MG63 (cell line): ENCODE data around the gene TGFBR1. TPM values are rescaled to one million over a fixed set of nuclear protein-coding genes. Genes with fewer than 3 reads are reported as not detected.
"Not testable (repeated sequence)": the region's sequence is repeated elsewhere in the genome, so short reads cannot be mapped to it uniquely, and the experiment has no call there.

Source experiments
- DNase-seq: peaks from one replicate; pipeline ENCODE4 v3.0.0-alpha.2; 2020
- H3K27me3 ChIP-seq: fragments of 250-450 bp; sonication (Bioruptor Pico); 2 replicates; pipeline ENCODE4 v1.5.1; 2020; ENCODE audit warnings: mild to moderate bottlenecking, moderate library complexity
- H3K36me3 ChIP-seq: fragments of 250-450 bp; sonication (Bioruptor Pico); 2 replicates; pipeline ENCODE4 v1.5.1; 2020; ENCODE audit warnings: mild to moderate bottlenecking, moderate library complexity
- H3K4me3 ChIP-seq: fragments of 250-450 bp; sonication (Bioruptor Pico); 2 replicates; pipeline ENCODE4 v1.5.1; 2020; ENCODE audit warnings: mild to moderate bottlenecking, moderate library complexity
- H3K9me3 ChIP-seq: fragments of 250-450 bp; sonication (Bioruptor Pico); 2 replicates; pipeline ENCODE4 v1.5.1; 2020; ENCODE audit warnings: mild to moderate bottlenecking, moderate library complexity
- total RNA-seq: library from RNA; depleted of rRNA; stranded (reverse); fragments of >200 nt; shearing (Covaris generic); gene quantifications from 2 replicates; pipeline ENCODE4 v1.2.3, GENCODE V29; 2014; ENCODE audit warnings: low replicate concordance

Gene TGFBR1
- total RNA-seq, 1 experiment from 2014 or later: 19.1 TPM

DNA sequence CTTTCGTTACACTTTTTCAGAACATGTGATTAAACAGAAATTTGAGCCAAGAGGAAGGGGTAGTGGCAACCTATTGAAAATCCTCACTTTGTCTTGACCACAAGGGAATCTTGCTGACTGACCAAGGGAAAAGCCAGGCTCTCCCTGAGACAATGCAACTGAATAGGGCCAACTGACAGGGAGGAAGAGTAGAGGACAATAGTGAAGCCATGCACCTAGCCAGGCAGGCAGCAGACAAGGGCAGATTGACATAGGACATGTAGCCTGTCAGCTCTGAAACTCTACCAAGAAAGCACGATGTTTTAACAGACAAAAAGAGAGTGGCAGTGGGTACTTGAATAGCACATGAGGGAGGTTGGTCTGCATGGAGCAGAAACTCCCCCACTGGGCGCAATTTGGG lies 8.5 kb upstream of the TGFBR1 start:
- Histone ChIP-seq H3K4me3 (no peak overlapping the region), H3K9me3 (no peaks in the 10 kb centered on the region), H3K27me3 (no peaks in the 10 kb centered on the region), H3K36me3 (no peaks in the 10 kb centered on the region)
- no peak for DNase-seq

DNA sequence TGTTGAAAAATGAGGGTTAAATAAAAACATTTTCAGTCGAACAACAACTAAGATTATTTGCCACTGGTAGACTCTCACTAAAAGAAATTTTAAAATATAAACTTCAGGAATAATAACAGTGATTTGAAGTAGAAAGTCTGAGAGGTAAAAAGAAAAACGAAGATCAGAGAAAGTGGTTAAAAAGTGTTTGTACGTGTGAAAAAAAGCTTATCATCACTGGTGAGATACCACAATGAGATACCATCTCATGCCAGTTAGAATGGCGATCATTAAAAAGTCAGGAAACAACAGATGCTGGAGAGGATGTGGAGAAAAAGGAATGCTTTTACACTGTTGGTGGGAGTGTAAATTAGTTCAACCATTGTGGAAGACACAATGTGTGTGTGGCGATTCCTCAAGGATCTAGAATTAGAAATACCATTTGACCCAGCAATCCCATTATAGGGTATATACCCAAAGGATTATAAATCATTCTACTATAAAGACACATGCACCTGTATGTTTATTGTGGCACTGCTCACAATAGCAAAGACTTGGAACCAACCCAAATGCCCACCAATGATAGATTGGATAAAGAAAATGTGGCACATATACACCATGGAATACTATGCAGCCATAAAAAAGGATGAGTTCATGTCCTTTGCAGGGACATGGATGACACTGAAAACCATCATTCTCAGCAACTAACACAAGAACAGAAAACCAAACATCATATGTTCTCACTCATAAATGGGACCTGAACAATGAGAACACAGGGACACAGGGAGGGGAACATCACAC lies 4.9 kb upstream of the TGFBR1 start:
- DNase-seq, H3K4me3 ChIP-seq, H3K27me3 ChIP-seq, H3K36me3 ChIP-seq, H3K9me3 ChIP-seq: not testable (repeated sequence)

DNA sequence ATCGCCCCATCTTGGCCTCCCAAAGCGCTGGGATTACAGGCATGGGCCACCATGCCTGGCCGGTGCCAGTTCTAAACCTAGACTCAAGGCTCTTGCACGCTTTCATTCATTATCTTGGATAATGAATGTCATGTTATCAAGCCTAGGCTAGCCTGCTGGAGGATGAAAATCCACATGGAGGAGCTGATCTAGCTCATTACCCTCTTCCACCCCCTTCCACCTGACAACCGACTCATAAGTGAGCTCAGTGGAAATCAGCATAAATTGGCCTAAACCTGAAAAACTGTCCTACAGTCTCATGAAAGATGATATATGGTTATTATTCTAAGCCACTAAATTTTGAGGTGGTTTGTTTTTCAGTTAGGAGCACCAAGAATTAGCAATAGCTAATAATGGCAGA lies 3.6 kb upstream of the TGFBR1 start:
- Histone ChIP-seq H3K36me3 (no peaks in the 10 kb centered on the region), H3K27me3 (no peaks in the 10 kb centered on the region), H3K9me3 (no peaks in the 10 kb centered on the region), H3K4me3 (no peak overlapping the region)
- DNase-seq: no peak

DNA sequence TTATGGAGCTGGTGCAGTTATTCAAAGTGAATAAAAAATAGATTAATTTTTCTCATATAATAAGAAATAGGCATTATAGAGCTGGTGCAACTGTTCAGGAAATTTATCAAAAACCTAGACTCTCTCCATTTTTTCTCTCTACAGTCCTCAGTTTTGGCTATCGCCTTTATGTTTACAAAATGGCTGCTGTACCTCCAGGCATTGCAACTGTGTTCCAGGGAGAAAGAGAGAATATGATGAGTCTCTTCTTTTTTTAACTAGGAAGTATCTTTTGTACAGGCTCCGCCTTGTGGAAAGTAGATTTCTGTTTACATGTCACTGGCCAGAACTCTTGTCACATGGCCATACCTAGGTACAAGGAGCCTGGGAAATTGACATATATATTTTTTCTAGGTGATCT lies 3.1 kb upstream of the TGFBR1 start:
- H3K36me3 ChIP-seq: no peaks in the 10 kb centered on the region
- no peaks in the 10 kb centered on the region for H3K27me3 ChIP-seq
- DNase-seq: no peak
- H3K4me3 ChIP-seq: no peak overlapping the region
- no peaks in the 10 kb centered on the region for H3K9me3 ChIP-seq

DNA sequence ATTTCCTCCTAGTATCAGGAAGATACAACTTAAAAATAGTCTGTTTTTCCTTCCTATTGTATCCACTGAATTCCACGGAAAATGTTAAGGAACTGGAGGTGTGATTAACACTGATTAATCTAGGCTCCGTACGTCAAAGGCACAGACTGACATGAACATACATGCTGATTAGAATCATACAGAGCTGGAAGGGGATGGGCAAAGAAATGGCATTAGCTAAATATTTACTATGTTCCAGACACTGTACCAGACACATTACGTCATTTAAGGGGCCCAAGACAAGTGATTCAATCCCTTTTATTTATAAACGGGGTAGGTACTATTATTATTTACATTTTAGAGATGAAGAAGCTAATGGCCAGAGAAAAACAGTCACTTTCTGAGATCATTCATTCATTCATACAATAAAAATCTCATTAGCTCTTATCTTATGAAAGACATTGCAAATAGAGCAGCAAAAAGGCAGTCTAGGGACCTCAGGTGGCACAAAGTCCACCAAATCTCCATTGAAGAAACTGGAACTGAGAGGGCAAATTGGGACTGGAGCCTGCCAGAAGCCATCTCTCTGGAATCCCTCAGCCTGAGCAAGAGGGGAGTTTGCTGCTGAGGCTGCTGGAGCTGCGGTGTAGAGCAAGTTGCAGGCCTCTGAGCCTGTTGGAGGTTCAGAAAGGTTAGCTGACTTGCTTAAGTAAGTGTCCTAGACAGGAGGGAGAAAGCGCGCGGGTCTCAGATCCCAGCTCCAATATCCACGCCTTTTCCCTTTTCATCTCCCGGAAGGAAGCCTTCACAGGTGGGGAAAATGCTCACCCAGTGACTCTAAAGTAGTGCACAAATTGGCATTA lies 1.6 kb upstream of the TGFBR1 start:
- Histone ChIP-seq H3K9me3 (no peaks in the 10 kb centered on the region), H3K4me3 (no peak overlapping the region), H3K27me3 (no peaks in the 10 kb centered on the region), H3K36me3 (no peaks in the 10 kb centered on the region; the same call in 1 of the 2 replicates)
- DNase-seq: no peak

DNA sequence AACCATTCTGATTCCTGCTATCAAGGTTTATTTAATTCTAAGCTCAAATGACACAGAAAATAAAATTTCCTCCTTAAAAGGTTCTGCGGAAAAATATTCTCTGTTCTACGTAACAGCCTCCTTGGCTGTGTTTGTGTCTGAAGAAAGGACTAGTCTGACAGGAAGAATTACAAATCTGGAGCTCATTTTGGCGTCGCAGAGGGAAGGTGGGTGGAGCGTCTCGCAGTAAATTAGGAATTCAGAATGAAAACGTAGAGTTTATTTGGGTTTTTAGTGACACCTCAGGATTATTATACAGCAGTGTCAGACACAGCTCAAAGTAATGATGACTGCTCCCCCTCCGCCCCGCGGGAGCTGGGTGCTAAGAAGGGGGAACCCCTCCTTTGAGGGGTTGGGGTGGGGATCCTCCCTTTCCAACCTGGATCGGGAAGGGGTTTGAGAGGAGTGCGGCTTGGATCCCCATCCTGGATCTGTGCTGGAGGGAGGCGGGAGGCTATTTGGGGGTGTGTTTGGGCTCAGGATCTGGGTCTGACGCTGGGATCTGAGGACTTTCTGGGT lies 933 bp upstream of the TGFBR1 start:
- peak; percentile 15 for DNase-seq
- no peaks in the 10 kb centered on the region; the same call in 1 of the 2 replicates for H3K36me3 ChIP-seq

DNA sequence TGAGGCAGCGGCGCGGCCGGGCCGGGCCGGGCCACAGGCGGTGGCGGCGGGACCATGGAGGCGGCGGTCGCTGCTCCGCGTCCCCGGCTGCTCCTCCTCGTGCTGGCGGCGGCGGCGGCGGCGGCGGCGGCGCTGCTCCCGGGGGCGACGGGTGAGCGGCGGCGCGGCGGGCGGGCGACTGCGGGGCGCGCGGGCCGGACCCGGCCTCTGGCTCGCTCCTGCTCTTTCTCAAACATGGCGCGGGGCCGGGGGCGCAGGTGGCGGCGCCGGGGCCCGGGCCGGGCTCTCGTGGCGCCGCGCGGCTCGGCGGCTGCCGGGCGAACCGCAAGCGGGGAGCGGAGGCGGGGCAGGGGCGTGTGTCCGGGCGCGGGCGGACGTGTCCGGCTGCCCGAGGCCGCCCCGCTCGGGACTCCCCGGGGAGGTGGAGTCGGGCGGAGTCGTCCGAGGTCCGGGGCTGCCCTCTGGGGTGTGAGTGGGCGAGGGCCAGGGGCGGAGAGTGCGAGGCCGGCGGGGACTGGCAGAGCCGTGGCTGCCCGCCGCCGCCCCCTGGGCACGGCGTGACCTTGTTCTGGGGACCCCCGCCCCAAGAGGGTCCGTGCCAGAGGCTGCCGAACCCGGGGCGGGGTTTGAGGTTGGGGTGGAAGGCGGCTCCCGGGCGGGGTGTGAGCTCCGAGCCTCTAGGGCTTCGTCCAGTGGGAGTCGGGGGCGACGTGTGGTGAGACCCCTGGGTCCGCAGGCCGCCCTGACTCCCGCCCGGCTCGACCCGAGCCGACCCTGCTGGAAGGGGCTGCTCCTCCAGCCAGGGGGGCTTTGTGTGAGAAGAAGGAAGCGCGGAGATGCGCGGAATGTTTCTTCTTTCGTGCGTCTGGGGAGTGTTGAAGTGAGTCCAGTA lies 485 bp downstream of the TGFBR1 start:
- Histone ChIP-seq H3K27me3 (no peaks in the 10 kb centered on the region), H3K36me3 (no peaks in the 10 kb centered on the region; the same call in 1 of the 2 replicates), H3K9me3 (no peaks in the 10 kb centered on the region), H3K4me3 (peak overlapping the region; percentile 76)
- DNase-seq: peak; percentile 88

More for the DNA sequence above, 933 bp upstream of the TGFBR1 start:
- Histone ChIP-seq H3K9me3 (no peaks in the 10 kb centered on the region), H3K4me3 (peak overlapping the region; percentile 52), H3K27me3 (no peaks in the 10 kb centered on the region)

DNA sequence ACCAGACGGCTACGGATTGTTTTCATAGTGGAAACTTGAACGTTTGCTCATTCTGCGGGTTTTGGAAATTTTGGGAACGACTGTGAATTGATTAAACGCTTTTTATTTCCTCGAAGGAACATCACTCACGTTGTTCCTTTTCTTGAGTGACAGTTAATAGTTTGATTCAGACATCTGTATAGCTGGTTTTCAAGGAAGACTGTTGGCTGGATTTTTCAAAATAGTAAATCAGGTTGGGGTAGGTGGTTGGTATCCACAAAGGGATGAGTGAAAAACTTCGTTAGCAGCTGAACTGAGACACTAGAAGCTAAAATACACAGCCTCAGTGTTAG lies 1.1 kb downstream of the TGFBR1 start:
- H3K9me3 ChIP-seq: no peaks in the 10 kb centered on the region
- no peaks in the 10 kb centered on the region; the same call in 1 of the 2 replicates for H3K36me3 ChIP-seq
- peak overlapping the region; percentile 76 for H3K4me3 ChIP-seq
- DNase-seq: no peak
- H3K27me3 ChIP-seq: no peaks in the 10 kb centered on the region

DNA sequence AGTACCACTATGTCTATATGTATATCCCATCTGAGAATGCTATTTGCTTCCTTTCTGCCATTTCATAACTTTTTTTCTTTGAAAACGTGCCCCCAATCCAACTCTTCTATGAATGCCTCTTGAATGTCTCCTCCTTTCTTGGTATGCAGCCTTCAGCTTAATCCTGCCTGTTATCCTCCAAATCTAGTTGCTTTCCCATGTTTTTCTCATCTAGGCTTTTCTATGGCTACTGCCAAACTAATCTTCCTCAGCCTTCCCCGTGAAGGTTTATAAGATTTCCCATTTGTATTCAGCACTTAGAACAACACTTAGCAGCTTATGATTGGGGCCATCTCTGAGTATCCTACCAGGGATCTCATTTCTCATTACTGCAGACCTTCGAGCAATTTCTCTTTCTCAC lies 2.5 kb downstream of the TGFBR1 start:
- DNase-seq: no peak
- H3K9me3 ChIP-seq: no peaks in the 10 kb centered on the region
- H3K27me3 ChIP-seq: no peaks in the 10 kb centered on the region
- H3K4me3 ChIP-seq: no peak overlapping the region
- H3K36me3 ChIP-seq: no peaks in the 10 kb centered on the region; the same call in none of the 2 replicates

DNA sequence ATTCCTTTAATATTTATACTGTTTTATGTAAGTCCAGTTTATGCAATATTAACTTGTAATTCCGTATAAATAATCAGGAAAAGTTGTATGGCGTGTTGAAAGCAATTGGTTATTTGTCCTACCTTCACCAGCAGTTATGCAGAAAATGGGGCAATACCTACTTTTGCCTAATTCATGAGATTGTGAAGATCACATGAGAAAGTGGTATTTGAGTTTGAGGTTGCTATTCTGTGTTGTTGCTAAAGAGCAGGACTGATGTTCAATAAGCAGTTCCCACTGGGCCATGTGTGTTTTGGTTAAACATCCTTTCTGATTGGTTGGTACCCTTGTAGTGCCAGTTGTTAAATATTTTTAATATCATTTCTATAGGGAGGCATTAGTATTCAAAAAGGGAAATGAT lies 3.2 kb downstream of the TGFBR1 start:
- DNase-seq: no peak
- Histone ChIP-seq H3K9me3 (no peaks in the 10 kb centered on the region), H3K36me3 (no peaks in the 10 kb centered on the region; the same call in none of the 2 replicates), H3K4me3 (no peak overlapping the region), H3K27me3 (no peaks in the 10 kb centered on the region)

DNA sequence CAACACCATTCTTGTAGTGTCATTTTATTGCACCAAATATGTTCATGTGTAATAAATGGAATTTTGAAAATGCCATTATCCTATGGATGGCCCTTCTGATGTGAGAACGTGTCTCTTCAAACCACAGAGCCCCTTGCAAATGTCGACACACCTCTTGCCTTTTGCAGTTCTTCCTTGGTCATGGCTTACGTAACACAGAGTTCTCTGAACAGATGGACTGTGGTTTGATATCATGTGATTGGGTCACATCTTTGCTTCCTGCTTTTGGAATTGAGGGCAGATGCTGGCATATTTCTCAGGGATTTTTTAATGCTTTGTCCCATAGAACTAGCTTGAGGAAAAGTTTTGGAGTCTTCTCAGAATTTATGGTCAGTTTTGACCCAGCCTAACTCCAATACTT lies 4.6 kb downstream of the TGFBR1 start:
- no peaks in the 10 kb centered on the region; the same call in none of the 2 replicates for H3K36me3 ChIP-seq
- H3K9me3 ChIP-seq: no peaks in the 10 kb centered on the region
- no peaks in the 10 kb centered on the region for H3K27me3 ChIP-seq
- H3K4me3 ChIP-seq: no peak overlapping the region
- no peak for DNase-seq

DNA sequence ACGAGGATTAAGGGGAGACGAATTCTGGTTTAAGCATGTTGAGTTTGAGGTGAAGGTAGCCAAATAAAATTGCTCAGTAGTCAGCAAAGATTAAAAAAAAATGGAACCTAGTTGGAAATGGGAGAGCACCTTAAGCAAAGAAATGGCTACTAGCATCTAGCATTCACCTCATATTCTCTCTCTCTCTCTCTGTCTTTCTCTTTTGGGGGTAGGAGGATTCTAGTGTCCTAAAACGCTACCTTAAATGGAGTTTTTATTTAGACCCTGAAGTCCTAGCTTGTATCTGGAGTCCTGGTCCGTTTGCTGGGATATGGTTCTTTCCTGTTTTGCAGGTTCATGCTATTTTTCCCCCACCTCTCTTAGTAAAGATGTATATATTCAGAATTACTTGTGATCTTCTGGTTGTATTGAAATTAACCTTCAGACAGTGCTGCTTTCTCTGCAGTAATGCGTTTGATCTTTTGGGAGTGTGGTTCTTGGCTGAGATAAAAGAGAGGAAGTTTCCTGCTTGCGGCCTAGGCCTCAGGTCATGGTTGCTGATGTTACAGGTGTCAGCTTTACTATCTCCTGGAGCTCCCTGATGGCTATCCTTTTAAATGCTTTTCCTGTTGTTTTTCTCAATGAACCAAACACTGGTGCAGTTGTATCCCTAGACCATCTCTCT lies 8.0 kb downstream of the TGFBR1 start:
- H3K4me3 ChIP-seq: no peak overlapping the region
- no peak for DNase-seq
- no peaks in the 10 kb centered on the region for H3K27me3 ChIP-seq
- no peaks in the 10 kb centered on the region for H3K9me3 ChIP-seq
- no peaks in the 10 kb centered on the region; the same call in none of the 2 replicates for H3K36me3 ChIP-seq

DNA sequence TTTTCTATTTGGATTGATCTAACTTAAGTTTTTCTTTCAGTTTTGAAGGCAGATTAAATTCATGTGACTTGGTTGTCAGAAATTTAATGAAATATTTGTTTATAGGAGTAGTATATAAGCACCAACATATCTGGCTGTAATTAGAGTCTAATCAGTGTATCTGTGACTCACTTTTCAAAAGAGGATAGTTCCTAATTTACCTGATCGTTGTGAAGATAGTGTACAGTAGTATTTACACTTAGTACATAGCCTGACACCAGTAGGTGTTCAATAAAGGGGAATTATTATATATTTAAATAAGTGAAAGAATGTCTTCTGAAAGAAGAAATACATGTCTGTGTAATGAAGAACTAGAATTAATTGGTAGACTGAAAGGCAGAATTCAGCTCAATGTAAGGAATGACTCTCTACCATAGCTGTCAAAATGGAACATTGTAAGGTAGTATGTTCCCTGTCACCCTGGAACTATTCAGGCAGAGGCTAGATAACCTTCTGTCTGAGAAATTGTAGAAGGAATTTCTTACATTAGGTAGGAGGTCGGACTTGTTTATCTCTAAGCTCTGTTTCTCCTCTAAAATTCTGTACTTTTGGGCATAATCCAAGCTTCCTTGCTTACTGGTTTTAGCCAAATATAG lies 8.6 kb downstream of the TGFBR1 start:
- H3K36me3 ChIP-seq: no peaks in the 10 kb centered on the region; the same call in 1 of the 2 replicates
- no peaks in the 10 kb centered on the region for H3K27me3 ChIP-seq
- H3K4me3 ChIP-seq: no peak overlapping the region
- no peak for DNase-seq
- no peaks in the 10 kb centered on the region for H3K9me3 ChIP-seq

DNA sequence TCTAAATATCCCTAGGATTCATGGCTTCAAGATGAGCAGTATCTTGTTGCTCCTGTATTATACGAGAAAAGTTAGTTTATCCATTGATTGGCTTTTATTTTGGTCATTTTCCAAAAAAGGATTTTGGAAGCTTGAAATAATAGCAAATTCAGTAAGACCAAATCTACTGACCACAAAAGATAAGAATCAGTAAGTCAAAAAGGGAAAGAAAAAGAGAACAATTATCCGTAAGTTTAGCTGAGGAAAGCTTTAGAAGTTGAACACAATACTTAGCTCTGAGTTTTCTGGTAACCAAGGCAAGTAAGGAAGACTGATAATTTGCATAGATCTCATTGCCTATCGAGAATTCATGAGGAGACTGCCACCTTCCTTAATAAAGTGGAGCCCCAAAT lies 9.1 kb downstream of the TGFBR1 start:
- no peak for DNase-seq

DNA sequence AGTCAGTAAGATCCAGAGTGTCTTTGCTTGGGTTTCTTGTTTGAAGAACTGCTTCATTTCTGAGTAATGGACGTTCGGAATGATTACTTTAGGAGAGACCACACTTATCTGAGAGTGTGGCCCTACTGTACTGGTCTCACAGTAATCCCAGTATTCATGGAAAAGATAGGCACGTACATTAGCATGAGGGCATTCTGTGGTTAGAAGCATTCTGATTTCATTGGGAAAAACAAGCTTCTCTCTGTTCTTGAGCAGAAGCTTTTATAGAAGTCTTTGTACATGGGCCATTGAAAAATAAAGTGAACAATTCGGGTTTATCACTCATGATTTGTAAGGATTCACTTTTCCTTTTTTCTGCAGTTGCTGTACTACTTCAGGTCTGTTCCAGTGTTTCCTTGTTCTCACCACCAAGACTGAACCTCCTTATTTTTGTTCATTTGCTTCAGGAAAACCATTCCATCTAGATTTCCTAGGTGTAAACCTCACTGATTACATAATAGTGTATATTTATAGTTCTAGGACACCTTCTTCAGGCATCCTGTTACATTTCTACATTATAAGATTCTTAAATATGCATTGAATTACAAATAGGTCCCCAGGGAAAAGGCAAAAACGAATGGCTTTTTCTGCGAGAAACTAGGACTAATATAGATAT lies 10.1 kb downstream of the TGFBR1 start:
- no peak for DNase-seq
- H3K9me3 ChIP-seq: no peaks in the 10 kb centered on the region
- H3K4me3 ChIP-seq: no peak overlapping the region
- H3K27me3 ChIP-seq: no peaks in the 10 kb centered on the region
- H3K36me3 ChIP-seq: no peaks in the 10 kb centered on the region; the same call in 1 of the 2 replicates

More for the DNA sequence above, 9.1 kb downstream of the TGFBR1 start:
- no peaks in the 10 kb centered on the region for H3K27me3 ChIP-seq
- H3K4me3 ChIP-seq: no peak overlapping the region
- H3K9me3 ChIP-seq: no peaks in the 10 kb centered on the region
- H3K36me3 ChIP-seq: no peaks in the 10 kb centered on the region; the same call in 1 of the 2 replicates
